SK-N-SH treated with all-trans-retinoic acid at 6 μM for 48 hours (cell line): ENCODE measurements around the gene NDC80.

ENCODE experiments used
- ATAC-seq: fragments of 200-7000 bp; cut with Tn5 transposase; 3 replicates; pipeline ENCODE4 v1.9.1; 2020; ENCODE audit warnings: mild to moderate bottlenecking, moderate library complexity
- ARNTL ChIP-seq: fragments of 450-650 bp; formaldehyde crosslinking; IDR thresholded peaks from 2 replicates; pipeline ENCODE4 v1.5.0; 2020; ENCODE audit warnings: low read depth, mild to moderate bottlenecking, moderate library complexity, borderline replicate concordance
- BACH2 ChIP-seq: fragments of 250-450 bp; sonication (Bioruptor Pico); IDR thresholded peaks from 2 replicates; pipeline ENCODE4 v1.9.0; 2021; ENCODE audit warnings: mild to moderate bottlenecking, borderline replicate concordance
- CREB5 ChIP-seq: fragments of 250-450 bp; sonication (Bioruptor Pico); IDR thresholded peaks from 2 replicates; pipeline ENCODE4 v1.5.1; 2020; ENCODE audit warnings: low read depth, mild to moderate bottlenecking, moderate library complexity
- CSDC2 ChIP-seq: fragments of 250-450 bp; sonication (Bioruptor Pico); IDR thresholded peaks from 2 replicates; pipeline ENCODE4 v1.5.0; 2020; ENCODE audit warnings: mild to moderate bottlenecking, moderate library complexity
- ESRRG ChIP-seq: fragments of 250-450 bp; sonication (Bioruptor Pico); IDR thresholded peaks from 2 replicates; pipeline ENCODE4 v1.6.1; 2021; ENCODE audit warnings: mild to moderate bottlenecking
- GLIS3 ChIP-seq: fragments of 250-450 bp; sonication (Bioruptor Pico); IDR thresholded peaks from 2 replicates; pipeline ENCODE4 v1.5.0; 2020; ENCODE audit warnings: mild to moderate bottlenecking, moderate library complexity
- ISL1 ChIP-seq: fragments of 250-450 bp; sonication (Bioruptor Pico); IDR thresholded peaks from 2 replicates; pipeline ENCODE4 v2.1.2; 2022; ENCODE audit warnings: mild to moderate bottlenecking, moderate library complexity
- RARB ChIP-seq: fragments of 250-450 bp; sonication (Bioruptor Pico); IDR thresholded peaks from 2 replicates; pipeline ENCODE4 v1.8.0; 2021; ENCODE audit warnings: mild to moderate bottlenecking, moderate library complexity
- SNAI2 ChIP-seq: fragments of 250-450 bp; sonication (Bioruptor Pico); IDR thresholded peaks from 2 replicates; pipeline ENCODE4 v1.5.0; 2020; ENCODE audit warnings: mild to moderate bottlenecking, moderate library complexity
- TCF4 ChIP-seq: fragments of 250-450 bp; sonication (Bioruptor Pico); IDR thresholded peaks from 2 replicates; pipeline ENCODE4 v1.8.0; 2021; ENCODE audit warnings: mild to moderate bottlenecking, moderate library complexity, borderline replicate concordance
- TOX ChIP-seq: fragments of 250-450 bp; sonication (Bioruptor Pico); IDR thresholded peaks from 2 replicates; pipeline ENCODE4 v1.8.0; 2021; ENCODE audit warnings: mild to moderate bottlenecking, moderate library complexity, borderline replicate concordance
- TSHZ2 ChIP-seq: fragments of 250-450 bp; sonication (Bioruptor Pico); IDR thresholded peaks from 2 replicates; pipeline ENCODE4 v1.5.0; 2020; ENCODE audit warnings: mild to moderate bottlenecking, moderate library complexity
- ZC3H10 ChIP-seq: fragments of 250-450 bp; sonication (Bioruptor Pico); IDR thresholded peaks from 2 replicates; pipeline ENCODE4 v1.5.1; 2021; ENCODE audit warnings: mild to moderate bottlenecking, moderate library complexity
- ZFP3 ChIP-seq: fragments of 250-450 bp; sonication (Bioruptor Pico); IDR thresholded peaks from 2 replicates; pipeline ENCODE4 v1.5.0; 2020; ENCODE audit warnings: mild to moderate bottlenecking, moderate library complexity
- ZFP30 ChIP-seq: fragments of 450-650 bp; formaldehyde crosslinking; IDR thresholded peaks from 2 replicates; pipeline ENCODE4 v1.5.0; 2022; ENCODE audit warnings: mild to moderate bottlenecking, moderate library complexity
- ZNF565 ChIP-seq: fragments of 450-650 bp; formaldehyde crosslinking; conservative IDR thresholded peaks from 2 replicates; pipeline ENCODE4 v1.5.0; 2020; ENCODE audit warnings: low read depth, mild to moderate bottlenecking, moderate library complexity
- ZNF70 ChIP-seq: fragments of 450-650 bp; formaldehyde crosslinking; IDR thresholded peaks from 2 replicates; pipeline ENCODE4 v1.5.0; 2020; ENCODE audit warnings: mild to moderate bottlenecking, moderate library complexity
- ZNF8 ChIP-seq: fragments of 450-650 bp; formaldehyde crosslinking; IDR thresholded peaks from 2 replicates; pipeline ENCODE4 v1.5.0; 2020; ENCODE audit warnings: mild to moderate bottlenecking, moderate library complexity

The NDC80 gene

GRCh38 chr18:2572892-2573291 is 1.5 kb downstream of the NDC80 start:
- TF ChIP-seq ZFP30 (no peak), ZNF8 (CRISPR knock-in tag) (no peak), ZFP3 (no peak), ARNTL (CRISPR knock-in tag) (no peak)
- ATAC-seq = no peak

- ATAC-seq = no peak
Observed at GRCh38 chr18:2573408-2573807, 2.1 kb downstream of the NDC80 start.

GRCh38 chr18:2587788-2588187 is 16.4 kb downstream of the NDC80 start:
- ATAC-seq = no peak; the same call in 2 of the 3 replicates
- TF ChIP-seq ISL1 (CRISPR knock-in tag) (no peak), SNAI2 (no peak), TSHZ2 (CRISPR knock-in tag) (no peak), ZNF8 (CRISPR knock-in tag) (no peak), TCF4 (CRISPR knock-in tag) (no peak), RARB (CRISPR knock-in tag) (no peak), GLIS3 (CRISPR knock-in tag) (no peak), TOX (CRISPR knock-in tag) (no peak), ZNF70 (CRISPR knock-in tag) (no peak), ZNF565 (CRISPR knock-in tag) (no peak)

More at GRCh38 chr18:2573408-2573807, 2.1 kb downstream of the NDC80 start:
- TF ChIP-seq ZC3H10 (CRISPR knock-in tag) (no peak), TSHZ2 (CRISPR knock-in tag) (no peak), ZNF70 (CRISPR knock-in tag) (no peak), ESRRG (CRISPR knock-in tag) (no peak), BACH2 (CRISPR knock-in tag) (no peak), TOX (CRISPR knock-in tag) (no peak), ZNF8 (CRISPR knock-in tag) (no peak), GLIS3 (CRISPR knock-in tag) (no peak), CREB5 (CRISPR knock-in tag) (no peak), CSDC2 (CRISPR knock-in tag) (no peak), TCF4 (CRISPR knock-in tag) (no peak), ZFP3 (no peak), ZNF565 (CRISPR knock-in tag) (no peak)

- no peak for TF ChIP-seq RARB (CRISPR knock-in tag)
- TF ChIP-seq ARNTL (CRISPR knock-in tag) = no peak
- TF ChIP-seq ZC3H10 (CRISPR knock-in tag) = no peak
- TF ChIP-seq TOX (CRISPR knock-in tag) = no peak
- no peak for TF ChIP-seq ISL1 (CRISPR knock-in tag)
- no peak for TF ChIP-seq ZNF565 (CRISPR knock-in tag)
- no peak for TF ChIP-seq ZFP3
- no peak for TF ChIP-seq ZFP30
- TF ChIP-seq ZNF70 (CRISPR knock-in tag) = no peak
- TF ChIP-seq GLIS3 (CRISPR knock-in tag) = no peak
- ATAC-seq = no peak
Observed at GRCh38 chr18:2588666-2589344, 17.4 kb downstream of the NDC80 start.
